Fibroblast of the aortic adventitia (primary cell): ENCODE data around the gene KRTAP2-4. TPM values are rescaled to one million over a fixed set of nuclear protein-coding genes. Genes with fewer than 3 reads are reported as not detected.
A peak's percentile ranks its signal among the peaks of the same experiment; 100 is the strongest.
"Not testable (repeated sequence)": the region's sequence is repeated elsewhere in the genome, so short reads cannot be mapped to it uniquely, and the experiment has no call there.

ENCODE experiments used
- DNase-seq: peaks from one replicate; pipeline ENCODE4 v3.0.0-alpha.2; 2010; ENCODE audit warnings: low read depth
- H3K4me3 ChIP-seq: 2 replicates; pipeline ENCODE4 v1.5.1; 2011; ENCODE audit warnings: low read depth, mild to moderate bottlenecking, control low read depth, low read length, moderate library complexity
- CTCF ChIP-seq: IDR thresholded peaks from 2 replicates; pipeline ENCODE4 v1.5.1; 2011; ENCODE audit warnings: mild to moderate bottlenecking, low read length, control low read depth, inconsistent platforms; ENCODE audit not compliant: insufficient read depth
- total RNA-seq: library from RNA; depleted of rRNA; stranded (reverse); fragments of >200 nt; gene quantifications from 2 replicates; pipeline ENCODE4 v1.2.3, GENCODE V29; 2012; ENCODE audit warnings: low replicate concordance

The KRTAP2-4 gene, protein sequence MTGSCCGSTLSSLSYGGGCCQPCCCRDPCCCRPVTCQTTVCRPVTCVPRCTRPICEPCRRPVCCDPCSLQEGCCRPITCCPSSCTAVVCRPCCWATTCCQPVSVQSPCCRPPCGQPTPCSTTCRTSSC
- not detected in 2 replicates for total RNA-seq

GRCh38 chr17:41065829-41066624 lies at the start of gene KRTAP2-4:
KRTAP2-4 (minus strand) TSS chr17:41065879; CDS start chr17:41065845, 34 bp downstream.
- no peak for TF ChIP-seq CTCF
- H3K4me3 ChIP-seq: no peak within 1 kb of the TSS

DNA sequence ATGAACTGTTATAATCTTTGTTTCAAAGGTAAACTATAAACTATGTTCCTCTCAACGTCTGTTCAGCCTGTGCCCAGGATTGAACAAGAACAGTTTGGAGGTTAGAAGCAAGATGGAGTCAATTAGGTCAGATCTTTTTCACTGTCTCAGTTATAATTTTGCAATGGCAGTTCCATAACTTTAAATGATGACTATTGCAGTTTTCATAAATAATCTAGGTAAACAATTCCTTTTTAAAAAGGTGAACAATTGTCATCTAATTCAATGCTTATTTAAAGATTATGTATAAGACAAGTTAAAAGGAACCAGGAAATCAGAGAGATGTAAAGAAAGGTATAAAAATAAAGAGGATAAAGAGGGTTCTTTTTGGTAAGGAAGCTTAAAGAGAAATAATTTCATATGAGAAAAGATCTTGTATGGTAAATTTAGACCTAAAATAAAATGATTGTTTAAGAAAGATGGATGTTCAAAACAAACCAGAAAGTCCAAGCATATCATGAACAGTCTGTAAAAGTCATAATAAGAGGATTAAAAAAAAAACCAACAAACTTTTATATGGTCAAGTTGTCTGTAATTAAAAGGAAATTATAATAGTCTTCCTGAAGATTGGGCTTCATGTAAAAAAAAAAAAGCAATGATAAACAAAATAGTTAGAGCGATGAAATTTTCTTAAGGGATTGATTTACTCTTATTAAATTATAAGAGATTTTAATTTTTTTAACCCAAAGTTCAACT lies 45.6 kb upstream of the KRTAP2-4 start:
- TF ChIP-seq CTCF: no peak
- no peak for DNase-seq
- H3K4me3 ChIP-seq: no peak overlapping the region

More at GRCh38 chr17:41065829-41066624, at the start of gene KRTAP2-4:
- peak; percentile 87 for DNase-seq

GRCh38 chr17:41108728-41109386 lies 43.2 kb upstream of the KRTAP2-4 start:
- not testable (repeated sequence) for H3K4me3 ChIP-seq, DNase-seq

DNA sequence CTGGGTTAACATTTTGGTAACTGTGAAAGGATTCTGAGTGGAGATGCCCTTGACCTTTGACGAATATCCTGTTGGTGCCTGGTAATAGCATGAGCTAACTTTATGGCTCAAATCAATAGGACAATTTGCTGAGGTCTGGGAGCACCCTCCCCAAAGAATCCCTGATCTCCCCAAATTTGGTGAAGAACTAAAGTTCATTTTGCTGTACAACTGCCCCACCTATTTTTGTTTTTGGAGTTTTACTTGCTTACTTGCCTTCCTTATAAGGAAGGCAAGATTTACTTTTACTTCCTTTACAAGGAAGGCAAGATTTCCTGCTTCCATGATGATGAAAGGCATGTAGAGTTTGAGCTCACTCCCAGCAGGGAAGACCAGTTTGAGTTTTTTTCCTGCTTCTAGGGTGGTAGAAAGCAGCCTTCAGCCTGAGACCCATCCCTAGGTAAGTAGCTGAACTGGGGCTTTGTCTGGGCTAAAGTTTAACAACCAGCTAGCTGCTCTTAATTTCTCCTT lies 42.3 kb upstream of the KRTAP2-4 start:
- DNase-seq: peak; percentile 11
- TF ChIP-seq CTCF: no peak
- H3K4me3 ChIP-seq: no peak overlapping the region

- not testable (repeated sequence) for DNase-seq, H3K4me3 ChIP-seq
Observed at GRCh38 chr17:41105347-41105746, 39.7 kb upstream of the KRTAP2-4 start, which contains the start of gene KRTAP4-9. KRTAP4-9 (plus strand) TSS chr17:41105389; CDS start chr17:41105389, 0 bp downstream.

GRCh38 chr17:41104386-41105038 lies 38.8 kb upstream of the KRTAP2-4 start:
- not testable (repeated sequence) for DNase-seq, H3K4me3 ChIP-seq

- no peak for TF ChIP-seq CTCF
- no peak overlapping the region for H3K4me3 ChIP-seq
- DNase-seq: no peak
Observed at GRCh38 chr17:41103896-41104295, 38.2 kb upstream of the KRTAP2-4 start.
